GM12892 (cell line): ENCODE data around the gene ASH1L.

Source experiments
- POLR2A ChIP-seq: IDR thresholded peaks from 2 replicates; pipeline ENCODE4 v1.6.1; 2011; ENCODE audit warnings: low read depth, low read length, control low read depth
- POLR2AphosphoS5 ChIP-seq: IDR thresholded peaks from 2 replicates; pipeline ENCODE4 v1.6.1; 2011; ENCODE audit warnings: low read depth, low read length, control low read depth

- TF ChIP-seq POLR2A = no peak
- TF ChIP-seq POLR2AphosphoS5 = no peak
Observed at GRCh38 chr1:155455588-155456195, 106.9 kb downstream of the ASH1L start.
